Brain microvascular endothelial cell (primary cell): ENCODE data around the gene HDAC1.

Experiments used
- DNase-seq: peaks from one replicate; pipeline ENCODE4 v3.0.0-alpha.2; 2020
- H3K27ac ChIP-seq: fragments of 250-450 bp; sonication (Bioruptor Pico); 2 replicates; pipeline ENCODE4 v1.5.1; 2020; ENCODE audit warnings: mild to moderate bottlenecking, moderate library complexity
- H3K27me3 ChIP-seq: fragments of 250-450 bp; sonication (Bioruptor Pico); replicated peaks from 2 replicates; pipeline ENCODE4 v1.5.1; 2020; ENCODE audit warnings: mild to moderate bottlenecking
- H3K36me3 ChIP-seq: fragments of 250-450 bp; sonication (Bioruptor Pico); replicated peaks from 2 replicates; pipeline ENCODE4 v1.5.1; 2020; ENCODE audit warnings: mild to moderate bottlenecking
- H3K4me3 ChIP-seq: 2 replicates; pipeline ENCODE4 v1.5.1; 2011; ENCODE audit warnings: low read depth, mild to moderate bottlenecking, control low read depth, low read length, moderate library complexity
- CTCF ChIP-seq: IDR thresholded peaks from 2 replicates; pipeline ENCODE4 v1.5.1; 2011; ENCODE audit warnings: low read depth, mild to moderate bottlenecking, moderate library complexity, low read length, control low read depth, inconsistent platforms; ENCODE audit errors: missing control alignments
- in situ Hi-C: cut with HindIII; loops from 2 replicates; pipeline ENCODE4 v1.10.0; 2017; ENCODE audit warnings: low sequenced_read_pairs, low pct_ligation_motif_present

Gene HDAC1

GRCh38 chr1:32263744-32264143, 28.1 kb upstream of the HDAC1 start:
- no peak for TF ChIP-seq CTCF
- Histone ChIP-seq H3K36me3 (no peaks in the 10 kb centered on the region), H3K4me3 (no peak overlapping the region), H3K27me3 (no peaks in the 10 kb centered on the region), H3K27ac (no peak overlapping the region)
- in situ Hi-C loops, result no loop called here
- DNase-seq, result no peak

- Histone ChIP-seq H3K27me3 (no peaks in the 10 kb centered on the region), H3K4me3 (no peak overlapping the region), H3K27ac (no peak overlapping the region), H3K36me3 (no peaks in the 10 kb centered on the region)
- in situ Hi-C loops, result no loop called here
- no peak for DNase-seq
- no peak for TF ChIP-seq CTCF
These were observed 26.0 kb upstream of the HDAC1 start for GRCh38 chr1:32265846-32266245.

DNA sequence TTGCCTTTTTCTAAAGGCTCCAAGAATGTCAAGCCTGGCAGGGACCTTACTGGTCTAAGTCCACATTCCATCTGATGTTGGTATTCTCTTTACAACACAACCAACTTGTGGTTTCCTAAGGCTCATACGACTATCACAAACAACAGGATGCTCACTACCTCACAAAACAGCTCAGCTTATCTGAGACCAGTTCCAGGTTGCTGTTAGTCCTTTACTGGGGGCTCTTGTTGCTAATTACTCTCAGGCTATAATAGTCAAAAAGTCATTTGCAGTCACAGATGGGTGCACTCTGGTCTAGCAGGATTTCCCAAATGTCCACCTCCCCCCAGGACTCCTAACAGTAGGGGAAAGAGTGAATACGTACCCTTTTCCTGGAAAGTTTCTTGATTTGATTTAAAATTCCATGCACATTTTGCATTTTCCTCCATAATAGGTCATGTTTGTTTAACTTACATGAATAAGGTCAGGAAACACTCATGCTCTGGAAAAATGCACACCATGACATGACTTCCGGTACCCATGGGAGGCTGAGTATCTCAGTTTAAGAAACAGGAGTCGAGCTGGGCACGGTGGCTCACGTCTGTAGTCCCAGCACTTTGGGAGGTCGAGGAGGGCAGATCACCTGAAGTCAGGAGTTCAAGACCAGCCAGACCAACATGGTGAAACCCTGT, 24.8 kb upstream of the HDAC1 start:
- in situ Hi-C loops, result no loop called here
- TF ChIP-seq CTCF, result no peak
- no peaks in the 10 kb centered on the region for H3K36me3 ChIP-seq
- peak; percentile 45 for DNase-seq
- H3K27me3 ChIP-seq, result no peaks in the 10 kb centered on the region
- no peak overlapping the region for H3K27ac ChIP-seq
- H3K4me3 ChIP-seq, result no peak overlapping the region

DNA sequence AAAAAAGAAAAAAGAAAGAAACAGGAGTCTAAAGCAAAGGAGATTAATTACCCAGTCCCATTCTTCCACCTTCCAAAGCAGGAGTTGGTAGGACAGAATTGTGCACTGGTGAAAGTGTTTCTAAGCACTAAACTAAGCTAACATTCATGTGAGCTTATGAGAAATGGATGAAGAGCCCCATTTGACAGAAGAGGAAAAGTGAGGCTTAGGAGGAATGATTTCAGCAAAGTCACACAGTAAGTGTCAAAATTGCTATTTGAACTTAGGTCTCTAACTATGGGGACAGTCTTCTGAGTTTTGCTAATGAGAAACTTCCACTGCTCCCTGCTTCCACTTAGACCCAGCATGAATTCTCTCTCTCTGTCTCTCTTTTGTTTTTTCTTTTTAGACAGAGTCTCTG, 22.1 kb upstream of the HDAC1 start:
- no peaks in the 10 kb centered on the region for H3K36me3 ChIP-seq
- no peaks in the 10 kb centered on the region for H3K27me3 ChIP-seq
- H3K4me3 ChIP-seq, result no peak overlapping the region
- in situ Hi-C loops, result no loop called here
- TF ChIP-seq CTCF, result no peak
- DNase-seq, result no peak
- H3K27ac ChIP-seq, result no peak overlapping the region

DNA sequence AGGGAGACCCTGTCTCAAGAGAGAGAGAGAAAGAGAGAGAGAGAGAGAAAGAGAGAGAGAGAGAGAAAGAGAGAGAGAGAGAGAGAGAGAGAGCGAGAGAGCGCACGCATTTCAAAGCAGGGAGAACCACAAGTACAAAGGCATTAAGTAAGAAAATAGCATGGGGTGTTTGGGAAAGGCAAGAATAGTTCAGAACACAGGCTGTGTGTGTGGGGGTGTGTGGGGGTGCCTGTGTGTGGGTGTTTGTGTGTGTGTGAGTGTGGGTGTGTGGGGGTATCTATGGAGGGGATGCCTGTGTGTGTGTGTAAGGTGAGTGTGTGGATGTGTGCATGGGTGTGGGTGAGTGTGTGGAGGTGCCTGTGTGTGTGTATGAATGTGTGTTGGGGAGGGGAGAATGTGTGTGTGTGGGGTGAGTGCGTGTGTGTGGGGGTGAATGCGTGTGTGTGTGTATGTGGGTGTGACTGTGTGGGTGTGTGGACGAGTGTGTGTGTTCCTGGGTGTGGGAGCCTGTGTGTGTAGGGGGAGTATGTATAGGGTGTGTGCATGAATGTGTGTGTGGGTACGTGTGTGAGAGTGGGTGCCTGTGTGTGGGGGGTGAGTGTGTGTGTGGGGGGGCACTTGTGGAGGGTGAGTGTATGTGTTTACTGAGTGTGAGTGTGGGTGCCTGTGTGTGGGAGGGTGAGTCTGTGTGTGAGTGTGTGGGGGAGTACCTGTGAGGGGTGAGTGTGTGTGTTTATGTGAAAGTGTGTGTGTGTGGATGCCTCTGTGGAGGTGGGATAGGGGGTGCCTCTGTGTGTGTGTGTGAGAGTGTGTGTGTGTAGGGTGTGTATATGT, 19.1 kb upstream of the HDAC1 start:
- Histone ChIP-seq H3K27me3 (peaks cover 2% of the 10 kb centered on the region), H3K36me3 (no peaks in the 10 kb centered on the region), H3K4me3 (no peak overlapping the region), H3K27ac (no peak overlapping the region)
- no peak for TF ChIP-seq CTCF
- in situ Hi-C loops, result no loop called here
- no peak for DNase-seq
